H1 (cell line): ENCODE data around the gene IL13RA1. TPM values are rescaled to one million over a fixed set of nuclear protein-coding genes. Genes with fewer than 3 reads are reported as not detected.

Experiments used
- CTCF ChIA-PET: fragments of 300-600 bp; sonication (Branson Sonifier 250); formaldehyde crosslinking; loops from one replicate; lab custom pipeline; 2021; ENCODE audit not compliant: partially characterized antibody; lab: Charles Lee
- POLR2A ChIA-PET: fragments of 300-600 bp; sonication (Branson Sonifier 250); formaldehyde crosslinking; loops from one replicate; lab custom pipeline; 2021; ENCODE audit warnings: inconsistent platforms; ENCODE audit not compliant: partially characterized antibody; lab: Charles Lee
- DNase-seq, 2 experiments: peaks; one replicate each; pipeline versions ENCODE4 v3.0.0 to v3.0.0-alpha.2; 2010 to 2022; ENCODE audit warnings: low spot score in 2 of 2, low read depth in 1 of 2, mixed read lengths in 1 of 2
- FAIRE-seq: peaks from 2 replicates; lab custom pipeline; 2011; peaks lifted over from hg19 to GRCh38; lab: Jason Lieb, UNC
- H2AFZ ChIP-seq: 2 replicates; pipeline ENCODE4 v1.8.1; 2012; ENCODE audit warnings: low read length, inconsistent platforms
- H2AK5ac ChIP-seq: 2 replicates; pipeline ENCODE4 v1.6.1; 2013; ENCODE audit warnings: low read depth, low read length
- H2BK120ac ChIP-seq: replicated peaks from 2 replicates; pipeline ENCODE3; 2013; ENCODE audit warnings: low read depth, low read length, inconsistent platforms
- H2BK12ac ChIP-seq: 2 replicates; pipeline ENCODE4 v1.6.1; 2013; ENCODE audit warnings: low read depth, low read length
- H2BK15ac ChIP-seq: 2 replicates; pipeline ENCODE4 v1.6.1; 2013; ENCODE audit warnings: low read length
- H2BK20ac ChIP-seq: 2 replicates; pipeline ENCODE4 v1.6.1; 2013; ENCODE audit warnings: low read length
- H2BK5ac ChIP-seq: 2 replicates; pipeline ENCODE4 v1.6.1; 2013; ENCODE audit warnings: low read depth, low read length
- H3K14ac ChIP-seq: 2 replicates; pipeline ENCODE4 v1.6.1; 2013; ENCODE audit warnings: inconsistent platforms; ENCODE audit not compliant: insufficient read length
- H3K18ac ChIP-seq: 2 replicates; pipeline ENCODE4 v1.6.1; 2013; ENCODE audit warnings: low read length; ENCODE audit errors: extremely low read depth
- H3K23ac ChIP-seq: 2 replicates; pipeline ENCODE4 v1.6.1; 2013; ENCODE audit warnings: inconsistent platforms; ENCODE audit not compliant: insufficient read length
- H3K23me2 ChIP-seq: 2 replicates; pipeline ENCODE4 v1.6.1; 2013; ENCODE audit warnings: low read depth, low read length
- H3K27ac ChIP-seq: 2 replicates; pipeline ENCODE4 v1.6.1; 2011; ENCODE audit warnings: low read depth, low read length, inconsistent platforms
- H3K27me3 ChIP-seq, 4 experiments: replicated peaks in 1 of 4; 1 replicate in 1 of 4; 2 replicates in 3 of 4; pipeline versions ENCODE4 v1.6.1 to v1.8.1; 2011 to 2013; ENCODE audit warnings: low read length in 3 of 4, mild to moderate bottlenecking in 3 of 4, inconsistent platforms in 2 of 4, mixed read lengths in 2 of 4, moderate library complexity in 1 of 4; ENCODE audit not compliant: control insufficient read depth in 3 of 4, insufficient read depth in 3 of 4; ENCODE audit errors: extremely low read depth in 1 of 4
- H3K36me3 ChIP-seq, 4 experiments: 2 replicates each; pipeline versions ENCODE4 v1.6.1 to v1.8.1; 2011 to 2013; ENCODE audit warnings: mild to moderate bottlenecking in 4 of 4, low read length in 3 of 4, moderate library complexity in 2 of 4, control low read depth in 1 of 4, inconsistent platforms in 1 of 4; ENCODE audit not compliant: insufficient read depth in 4 of 4, control insufficient read depth in 2 of 4
- H3K4ac ChIP-seq: replicated peaks from 2 replicates; pipeline ENCODE3; 2013; ENCODE audit warnings: low read length, low read depth, mixed read lengths, inconsistent platforms; ENCODE audit not compliant: insufficient read length
- H3K4me1 ChIP-seq, 4 experiments: replicated peaks in 1 of 4; 1 replicate in 1 of 4; 2 replicates in 3 of 4; pipeline versions ENCODE4 v1.6.1 to v1.8.1; 2011 to 2013; ENCODE audit warnings: low read length in 3 of 4, inconsistent platforms in 2 of 4, mixed read lengths in 1 of 4; ENCODE audit not compliant: insufficient read depth in 4 of 4, control insufficient read depth in 3 of 4
- H3K4me2 ChIP-seq, 2 experiments: 2 replicates each; pipeline versions ENCODE4 v1.6.1 to v1.8.1; 2011 to 2013; ENCODE audit warnings: low read depth in 2 of 2, low read length in 2 of 2, control low read depth in 1 of 2, inconsistent platforms in 1 of 2, mild to moderate bottlenecking in 1 of 2; ENCODE audit not compliant: insufficient read depth in 1 of 2
- H3K4me3 ChIP-seq, 4 experiments: fragments of 200-600, 300-600 bp in 1 of 4; sonication (generic), shearing (Covaris generic), sonication (Bioruptor Twin) in 1 of 4; 2 replicates each; pipeline versions ENCODE4 v1.5.1 to v1.8.1; 2011 to 2016; ENCODE audit warnings: low read length in 4 of 4, low read depth in 3 of 4, control low read depth in 2 of 4, inconsistent platforms in 2 of 4, mild to moderate bottlenecking in 2 of 4, mixed read lengths in 1 of 4, moderate library complexity in 1 of 4; ENCODE audit not compliant: insufficient read depth in 2 of 4; ENCODE audit errors: extremely low read depth in 1 of 4
- H3K56ac ChIP-seq: replicated peaks from 2 replicates; pipeline ENCODE3; 2013; ENCODE audit warnings: low read depth, mild to moderate bottlenecking, mixed read lengths, low read length, inconsistent platforms; ENCODE audit not compliant: insufficient read length
- H3K79me1 ChIP-seq: 2 replicates; pipeline ENCODE4 v1.6.1; 2013; ENCODE audit warnings: low read depth, low read length, control low read depth
- H3K79me2 ChIP-seq, 2 experiments: 2 replicates each; pipeline versions ENCODE4 v1.6.1 to v1.8.1; 2012 to 2013; ENCODE audit warnings: low read length in 2 of 2, mild to moderate bottlenecking in 2 of 2, inconsistent platforms in 1 of 2; ENCODE audit not compliant: insufficient read depth in 2 of 2, control insufficient read depth in 1 of 2
- H3K9ac ChIP-seq, 4 experiments: replicated peaks in 1 of 4; 1 replicate in 1 of 4; 2 replicates in 3 of 4; pipeline versions ENCODE4 v1.6.1 to v1.8.1; 2011 to 2013; ENCODE audit warnings: low read depth in 3 of 4, low read length in 3 of 4, control low read depth in 2 of 4, mild to moderate bottlenecking in 2 of 4, moderate library complexity in 2 of 4, inconsistent platforms in 1 of 4; ENCODE audit errors: extremely low read depth in 1 of 4
- H3K9me3 ChIP-seq, 2 experiments: 2 replicates each; pipeline versions ENCODE4 v1.6.1 to v1.8.1; 2012 to 2013; ENCODE audit warnings: mild to moderate bottlenecking in 2 of 2, moderate library complexity in 2 of 2, control low read depth in 1 of 2, inconsistent platforms in 1 of 2, low read depth in 1 of 2, low read length in 1 of 2, mixed read lengths in 1 of 2; ENCODE audit not compliant: insufficient read depth in 2 of 2
- H4K20me1 ChIP-seq, 2 experiments: replicated peaks in 1 of 2; 2 replicates each; pipeline versions ENCODE3 to v1.8.1; 2011 to 2013; ENCODE audit warnings: inconsistent platforms in 2 of 2, low read length in 2 of 2, mild to moderate bottlenecking in 1 of 2; ENCODE audit not compliant: insufficient read depth in 2 of 2, control insufficient read depth in 1 of 2
- H4K5ac ChIP-seq: 2 replicates; pipeline ENCODE4 v1.6.1; 2013; ENCODE audit warnings: low read length, low read depth, mixed read lengths, inconsistent platforms; ENCODE audit not compliant: insufficient read length
- H4K8ac ChIP-seq: 2 replicates; pipeline ENCODE4 v1.8.0; 2013; ENCODE audit warnings: mild to moderate bottlenecking, moderate library complexity, low read length, inconsistent platforms; ENCODE audit not compliant: insufficient read depth; ENCODE audit errors: extremely low read depth
- H4K91ac ChIP-seq: replicated peaks from 2 replicates; pipeline ENCODE3; 2013; ENCODE audit warnings: low read length, mixed read lengths, inconsistent platforms; ENCODE audit not compliant: insufficient read length
- CREB1 ChIP-seq: IDR thresholded peaks from 2 replicates; pipeline ENCODE4 v1.6.1; 2012; ENCODE audit warnings: inconsistent platforms
- E2F6 ChIP-seq: IDR thresholded peaks from 2 replicates; pipeline ENCODE4 v1.6.1; 2012; ENCODE audit warnings: inconsistent platforms
- JUND ChIP-seq: IDR thresholded peaks from 2 replicates; pipeline ENCODE4 v1.6.1; 2011; ENCODE audit warnings: mild to moderate bottlenecking, improper control_type of control experiment, low read length
- SP1 ChIP-seq: IDR thresholded peaks from 2 replicates; pipeline ENCODE4 v1.6.1; 2011; ENCODE audit warnings: low read depth, low read length
- USF2 ChIP-seq: IDR thresholded peaks from 2 replicates; pipeline ENCODE4 v1.6.1; 2011; ENCODE audit warnings: low read length, improper control_type of control experiment
- WGBS, 2 experiments: shearing (Covaris generic) in 1 of 2; methylation state at CpG; one replicate each; pipeline versions ENCODE4 v1.1.6 to v1.1.7; 2013 to 2015; ENCODE audit warnings: low lambda C conversion rate in 2 of 2, mixed read lengths in 2 of 2, inconsistent platforms in 1 of 2, low coverage in 1 of 2, missing lambda C conversion rate in 1 of 2; ENCODE audit not compliant: insufficient replicate concordance in 2 of 2, insufficient coverage in 1 of 2, insufficient read length in 1 of 2; ENCODE audit errors: extremely low coverage in 1 of 2, missing lambda C conversion rate in 1 of 2; 5-methylcytosine and 5-hydroxymethylcytosine counted together
- polyA plus RNA-seq, 7 experiments: library from polyadenylated mRNA; depleted of rRNA in 3 of 7; stranded (reverse) in 5 of 7; unstranded in 2 of 7; fragments of >200 nt in 5 of 7; fragments of 200-250 nt in 2 of 7; gene quantifications; 1 replicate in 5 of 7; 2 replicates in 1 of 7; 4 replicates in 1 of 7; pipeline versions ENCODE4 v1.2.1 to v1.2.3, GENCODE V29; 2011 to 2013; ENCODE audit warnings: missing spikeins in 2 of 7, mixed read lengths in 2 of 7
- total RNA-seq: library from RNA; stranded (reverse); fragmentation: NEBNext Ultra II Directional; extraction: Animal tissue kit (Norgen Biotek cat#: 25700); gene quantifications from 2 replicates; pipeline ENCODE4 v1.2.1, GENCODE V29; 2021

Gene IL13RA1
- total and polyA plus RNA-seq, 2 of the 8 experiments (the other 6 are each of a cell fraction or from before 2014, with no cell fraction given), result 3.3 to 9.4 TPM

- whole genome bisulfite sequencing, 2 experiments, result 95% methylated on average over 27 of the region's 38 CpGs; no CpG with 5 or more reads in 1 of the 2 experiments
- CTCF ChIA-PET, result interaction anchor here (0.6 to 0.9 kb wide), 4 partner anchors 78 to 772 kb away, joined by 3 read pairs; no protein-coding TSS in a partner anchor
- FAIRE-seq, result no peak
Observed at GRCh38 chrX:118770133-118770760, 42.8 kb downstream of the IL13RA1 start.

More at GRCh38 chrX:118770133-118770760, 42.8 kb downstream of the IL13RA1 start:
- H2AFZ ChIP-seq, result no peak overlapping the region
- no peaks in the 10 kb centered on the region for H4K20me1 ChIP-seq
- no peak overlapping the region for H3K23ac ChIP-seq
- no peak overlapping the region for H2BK20ac ChIP-seq
- H3K56ac ChIP-seq, result no peak overlapping the region
- H4K91ac ChIP-seq, result no peak overlapping the region
- no peaks in the 10 kb centered on the region for H3K27me3 ChIP-seq
- H3K9ac ChIP-seq, result no peak overlapping the region; a peak in 1 of 7 replicates
- no peaks in the 10 kb centered on the region for H3K36me3 ChIP-seq
- H2BK12ac ChIP-seq, result no peak overlapping the region
- no peaks in the 10 kb centered on the region for H3K79me2 ChIP-seq
- POLR2A ChIA-PET, result no interaction called here
- no peak overlapping the region for H2AK5ac ChIP-seq
- no peaks in the 10 kb centered on the region for H3K9me3 ChIP-seq
- TF ChIP-seq E2F6 (no peak), JUND (no peak), SP1 (no peak), USF2 (no peak), CREB1 (no peak)
- no peaks in the 10 kb centered on the region for H3K79me1 ChIP-seq
- DNase-seq, result no peak
- H2BK120ac ChIP-seq, result no peak overlapping the region
- no peak overlapping the region for H3K14ac ChIP-seq
- no peak overlapping the region for H3K4ac ChIP-seq
- no peak overlapping the region for H4K8ac ChIP-seq
- H3K4me1 ChIP-seq, result no peaks in the 10 kb centered on the region
- H2BK15ac ChIP-seq, result no peak overlapping the region
- no peaks in the 10 kb centered on the region for H3K23me2 ChIP-seq
- no peak overlapping the region for H2BK5ac ChIP-seq
- H3K4me3 ChIP-seq, result no peak overlapping the region
- H3K18ac ChIP-seq, result no peak overlapping the region
- no peak overlapping the region for H3K4me2 ChIP-seq
- no peak overlapping the region for H4K5ac ChIP-seq
- H3K27ac ChIP-seq, result no peak overlapping the region
